ENCODE data around the gene HDAC4.

GRCh38 chr2:239150125-239151011, 250.5 kb downstream of the HDAC4 start:
- TF ChIP-seq CTCF (IDR thresholded peaks at IDR 0.05; ENCODE audit: insufficient read depth, low read length) (no peak), POLR2AphosphoS5 (IDR thresholded peaks at IDR 0.05; ENCODE audit: low read depth) (no peak), REST (IDR thresholded peaks at IDR 0.05; ENCODE audit: insufficient replicate concordance, low read depth) (no peak)

Data from HL-60 (cell line).